B cell (primary cell): ENCODE results near the gene KRTAP10-5. TPM values are rescaled to one million over a fixed set of nuclear protein-coding genes. Genes with fewer than 3 reads are reported as not detected.

Experiments
- ATAC-seq: fragments of 200-7000 bp; cut with Tn5 transposase; one replicate; pipeline ENCODE4 v1.10.0; 2021; ENCODE audit warnings: low read depth, mild to moderate bottlenecking, moderate number of reproducible peaks, moderate library complexity
- CTCF ChIA-PET: fragments of 350-600 bp; sonication (Branson Sonifier 250); formaldehyde crosslinking; loops from one replicate; lab custom pipeline; 2021; ENCODE audit warnings: antibody characterized with exemption, inconsistent platforms; lab: Charles Lee
- POLR2A ChIA-PET: fragments of 350-600 bp; sonication (Branson Sonifier 250); formaldehyde crosslinking; loops from one replicate; lab custom pipeline; 2021; ENCODE audit warnings: antibody characterized with exemption; lab: Charles Lee
- DNase-seq: peaks from one replicate; pipeline ENCODE4 v3.0.0; 2013
- H2AFZ ChIP-seq: 2 replicates; pipeline ENCODE4 v1.6.1; 2012; ENCODE audit warnings: mild to moderate bottlenecking, low read depth, low read length; ENCODE audit not compliant: insufficient read depth, poor library complexity, severe bottlenecking
- H3K27ac ChIP-seq, 2 donors: 1 replicate in 1 of 2; 2 replicates in 1 of 2; pipeline ENCODE4 v1.5.1; 2012 to 2013; ENCODE audit warnings: low read length in 2 of 2, mild to moderate bottlenecking in 2 of 2, moderate library complexity in 1 of 2
- H3K27me3 ChIP-seq, 4 experiments: fragments of 200-600 bp in 1 of 4; sonication (generic) in 1 of 4; replicated peaks in 1 of 4; 1 replicate in 2 of 4; 2 replicates in 2 of 4; pipeline versions ENCODE4 v1.6.1 to v1.7.0; 2013 to 2016; ENCODE audit warnings: low read length in 3 of 4, mild to moderate bottlenecking in 2 of 4, mixed read lengths in 1 of 4, moderate library complexity in 1 of 4; ENCODE audit not compliant: insufficient read depth in 4 of 4, control insufficient read depth in 3 of 4; ENCODE audit errors: control extremely low read depth in 1 of 4
- H3K36me3 ChIP-seq, 2 experiments: replicated peaks in 1 of 2; 1 replicate in 1 of 2; 2 replicates in 1 of 2; pipeline versions ENCODE4 v1.6.1 to v1.7.1; 2013; ENCODE audit warnings: low read length in 1 of 2; ENCODE audit not compliant: insufficient read depth in 2 of 2, control insufficient read depth in 1 of 2; ENCODE audit errors: control extremely low read depth in 1 of 2, extremely low read depth in 1 of 2
- H3K4me1 ChIP-seq, 2 donors: fragments of 200-600 bp in 1 of 2; sonication (generic) in 1 of 2; 1 replicate in 1 of 2; 2 replicates in 1 of 2; pipeline versions ENCODE4 v1.5.1 to v1.6.1; 2013 to 2017; ENCODE audit warnings: low read length in 2 of 2; ENCODE audit not compliant: control insufficient read depth in 2 of 2, insufficient read depth in 2 of 2
- H3K4me2 ChIP-seq: replicated peaks from 2 replicates; pipeline ENCODE3; 2012; ENCODE audit warnings: mild to moderate bottlenecking, low read depth, low read length; ENCODE audit not compliant: poor library complexity, severe bottlenecking
- H3K4me3 ChIP-seq, 5 experiments: fragments of 200-600 bp in 1 of 5; sonication (generic) in 1 of 5; 1 replicate in 3 of 5; 2 replicates in 2 of 5; pipeline versions ENCODE4 v1.5.1 to v1.7.0; 2011 to 2016; ENCODE audit warnings: low read length in 4 of 5, mild to moderate bottlenecking in 4 of 5, low read depth in 2 of 5, control low read depth in 1 of 5, moderate library complexity in 1 of 5; ENCODE audit not compliant: insufficient read depth in 1 of 5; ENCODE audit errors: control extremely low read depth in 1 of 5, extremely low read depth in 1 of 5
- H3K79me2 ChIP-seq: fragments of 200-600 bp; sonication (generic); one replicate; pipeline ENCODE4 v1.6.0; 2016; ENCODE audit warnings: low read length; ENCODE audit not compliant: control insufficient read depth, insufficient read depth
- H3K9ac ChIP-seq: fragments of 200-600 bp; sonication (generic); 2 replicates; pipeline ENCODE4 v1.6.1; 2017; ENCODE audit warnings: mild to moderate bottlenecking, low read length, moderate library complexity
- H3K9me3 ChIP-seq, 3 donors: one replicate each; pipeline versions ENCODE4 v1.6.1 to v1.7.1; 2013; ENCODE audit warnings: low read length in 2 of 3; ENCODE audit not compliant: control insufficient read depth in 2 of 3, insufficient read depth in 1 of 3; ENCODE audit errors: control extremely low read depth in 1 of 3
- H4K20me1 ChIP-seq: 2 replicates; pipeline ENCODE4 v1.6.0; 2012; ENCODE audit warnings: mild to moderate bottlenecking, low read length; ENCODE audit not compliant: insufficient read depth, control insufficient read depth, poor library complexity, severe bottlenecking
- H3K27ac Mint-ChIP-seq: one replicate; pipeline ENCODE4 v1.8.0; 2021; ENCODE audit warnings: mixed read lengths
- H3K27me3 Mint-ChIP-seq: one replicate; pipeline ENCODE4 v1.8.0; 2021; ENCODE audit warnings: mixed read lengths
- H3K4me1 Mint-ChIP-seq: one replicate; pipeline ENCODE4 v1.8.0; 2021; ENCODE audit warnings: mixed read lengths
- H3K4me3 Mint-ChIP-seq: one replicate; pipeline ENCODE4 v1.8.0; 2021; ENCODE audit warnings: mixed read lengths
- H3K9me3 Mint-ChIP-seq: one replicate; pipeline ENCODE4 v1.8.0; 2022; ENCODE audit warnings: mixed read lengths; ENCODE audit not compliant: insufficient read depth
- EZH2 ChIP-seq: IDR thresholded peaks from 2 replicates; pipeline ENCODE4 v1.6.1; 2012; ENCODE audit warnings: borderline replicate concordance, low read depth, mild to moderate bottlenecking, moderate library complexity, low read length; ENCODE audit not compliant: insufficient read depth, poor library complexity, severe bottlenecking
- WGBS: methylation state at CpG from one replicate; pipeline ENCODE4 v1.1.5; 2013; ENCODE audit warnings: missing lambda C conversion rate; ENCODE audit not compliant: insufficient coverage; 5-methylcytosine and 5-hydroxymethylcytosine counted together
- intact Hi-C: fragments of 100-400 bp; cut with micrococcal nuclease; formaldehyde crosslinking; loops from one replicate; pipeline ENCODE4 v1.10.0; 2022
- polyA plus RNA-seq: library from polyadenylated mRNA; depleted of rRNA; stranded (reverse); fragments of >200 nt; gene quantifications from 2 replicates; pipeline ENCODE4 v1.2.3, GENCODE V29; 2012
- total RNA-seq, 2 donors: library from RNA; stranded (reverse); fragments of 120-200 nt in 1 of 2; gene quantifications; 1 replicate in 1 of 2; 2 replicates in 1 of 2; pipeline versions ENCODE4 v1.2.3 to v1.2.4, GENCODE V29; 2013 to 2022
- TF ChIP-seq, protein P1 (sequence below): fragments of 200-600 bp; IDR thresholded peaks from one replicate; pipeline ENCODE4 v1.8.0; 2022; ENCODE audit warnings: antibody characterized with exemption, mild to moderate bottlenecking

The KRTAP10-5 gene
- total and polyA plus RNA-seq, 2 donors (not counting 1 experiment from before 2014, with no cell fraction given): not detected

DNA sequence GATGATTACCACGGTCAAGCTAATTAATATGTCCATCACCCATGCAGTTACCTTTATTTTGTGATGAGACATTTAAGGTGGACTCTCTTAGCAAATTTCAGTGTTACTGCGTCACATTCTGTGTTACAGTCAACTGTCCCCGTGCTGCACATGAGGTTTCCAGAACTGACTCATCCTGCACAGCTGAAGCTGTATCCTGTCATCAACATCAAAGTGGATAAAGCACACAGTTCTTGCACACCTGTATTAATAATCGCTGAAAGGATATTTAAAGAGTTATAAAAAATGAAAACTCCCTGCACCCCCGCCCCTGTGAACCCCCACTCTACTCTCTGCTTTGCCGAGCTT is 3.4 kb upstream of the KRTAP10-5 start:
- Histone ChIP-seq H4K20me1 (no peaks in the 10 kb centered on the region), H3K9me3 (peaks cover 3 to 38% (median 19%) of the 10 kb centered on the region in 3 donors), H3K27ac (no peak overlapping the region), H3K4me1 (no peaks in the 10 kb centered on the region), H3K36me3 (no peaks in the 10 kb centered on the region), H3K4me2 (no peak overlapping the region), H3K27me3 (peaks cover 0 to 18% (median 5%) of the 10 kb centered on the region in 4 experiments), H2AFZ (no peak overlapping the region), H3K4me3 (no peak overlapping the region), H3K9ac (no peak overlapping the region), H3K79me2 (no peaks in the 10 kb centered on the region)
- no peak overlapping the region for H3K27ac Mint-ChIP-seq
- no peak for DNase-seq
- H3K4me1 Mint-ChIP-seq: no peaks in the 10 kb centered on the region
- no peak for ATAC-seq
- POLR2A ChIA-PET: no interaction called here
- intact Hi-C loops: no loop called here
- TF ChIP-seq EZH2: no peak
- TF ChIP-seq, protein P1, sequence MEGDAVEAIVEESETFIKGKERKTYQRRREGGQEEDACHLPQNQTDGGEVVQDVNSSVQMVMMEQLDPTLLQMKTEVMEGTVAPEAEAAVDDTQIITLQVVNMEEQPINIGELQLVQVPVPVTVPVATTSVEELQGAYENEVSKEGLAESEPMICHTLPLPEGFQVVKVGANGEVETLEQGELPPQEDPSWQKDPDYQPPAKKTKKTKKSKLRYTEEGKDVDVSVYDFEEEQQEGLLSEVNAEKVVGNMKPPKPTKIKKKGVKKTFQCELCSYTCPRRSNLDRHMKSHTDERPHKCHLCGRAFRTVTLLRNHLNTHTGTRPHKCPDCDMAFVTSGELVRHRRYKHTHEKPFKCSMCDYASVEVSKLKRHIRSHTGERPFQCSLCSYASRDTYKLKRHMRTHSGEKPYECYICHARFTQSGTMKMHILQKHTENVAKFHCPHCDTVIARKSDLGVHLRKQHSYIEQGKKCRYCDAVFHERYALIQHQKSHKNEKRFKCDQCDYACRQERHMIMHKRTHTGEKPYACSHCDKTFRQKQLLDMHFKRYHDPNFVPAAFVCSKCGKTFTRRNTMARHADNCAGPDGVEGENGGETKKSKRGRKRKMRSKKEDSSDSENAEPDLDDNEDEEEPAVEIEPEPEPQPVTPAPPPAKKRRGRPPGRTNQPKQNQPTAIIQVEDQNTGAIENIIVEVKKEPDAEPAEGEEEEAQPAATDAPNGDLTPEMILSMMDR: no peak
- CTCF ChIA-PET: no interaction called here
- H3K4me3 Mint-ChIP-seq: no peak overlapping the region
- H3K9me3 Mint-ChIP-seq: peaks cover 4% of the 10 kb centered on the region
- peaks cover 53% of the 10 kb centered on the region for H3K27me3 Mint-ChIP-seq
- WGBS: 80% methylated on average over 4 of the region's 6 CpGs

DNA sequence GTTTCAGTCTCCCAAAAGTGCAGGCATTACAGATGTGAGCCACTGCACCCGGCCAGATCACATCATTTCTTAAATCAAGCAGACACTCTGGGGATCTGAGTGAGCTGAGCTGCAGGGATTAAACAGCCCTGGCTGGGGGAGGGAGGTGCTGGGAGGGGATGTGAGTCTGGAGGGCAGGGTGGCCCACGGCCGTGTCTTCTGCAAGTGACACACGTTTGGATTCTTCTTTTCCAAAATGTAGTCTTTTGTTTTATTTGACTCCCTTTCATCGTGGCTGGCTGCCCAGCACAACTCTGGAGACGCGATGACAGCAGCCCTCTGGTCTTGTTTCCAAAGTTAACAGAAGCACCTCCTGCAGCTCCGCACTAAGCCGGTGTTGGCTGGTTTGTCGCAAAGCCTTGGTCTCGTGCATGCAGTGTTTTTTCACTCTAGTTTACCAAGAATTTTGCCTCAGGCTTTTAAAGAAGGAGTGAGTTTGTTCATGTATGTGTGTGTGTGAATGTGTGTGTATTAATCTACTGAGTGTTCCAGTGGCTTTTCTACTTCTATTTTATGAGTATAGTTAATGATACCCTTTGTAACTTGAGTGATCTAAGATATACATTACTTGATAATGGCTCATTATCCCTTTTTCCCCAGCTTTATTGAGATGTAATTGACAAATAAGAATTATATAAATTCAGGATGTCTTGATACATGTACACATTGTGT is 2.8 kb upstream of the KRTAP10-5 start:
- 72% methylated on average over 9 of the region's 11 CpGs for WGBS
- TF ChIP-seq EZH2: no peak
- TF ChIP-seq, protein P1: no peak
- no peaks in the 10 kb centered on the region for H4K20me1 ChIP-seq

More for the DNA sequence above, 2.8 kb upstream of the KRTAP10-5 start:
- Mint-ChIP-seq H3K9me3 (peaks cover 4% of the 10 kb centered on the region), H3K4me3 (no peak overlapping the region), H3K4me1 (no peaks in the 10 kb centered on the region), H3K27ac (no peak overlapping the region), H3K27me3 (peaks cover 53% of the 10 kb centered on the region)
- Histone ChIP-seq H2AFZ (no peak overlapping the region), H3K27me3 (peaks cover 0 to 18% (median 5%) of the 10 kb centered on the region in 4 experiments), H3K27ac (no peak overlapping the region), H3K9ac (no peak overlapping the region), H3K4me1 (no peaks in the 10 kb centered on the region), H3K9me3 (peaks cover 3 to 43% (median 19%) of the 10 kb centered on the region in 3 donors), H3K79me2 (no peaks in the 10 kb centered on the region), H3K36me3 (no peaks in the 10 kb centered on the region), H3K4me2 (no peak overlapping the region), H3K4me3 (no peak overlapping the region)
- intact Hi-C loops: no loop called here
- no peak for ATAC-seq
- CTCF ChIA-PET: no interaction called here
- DNase-seq: no peak
- POLR2A ChIA-PET: no interaction called here
